CD8-positive, alpha-beta memory T cell (primary cell): ENCODE measurements around the gene RIPOR3. TPM values are rescaled to one million over a fixed set of nuclear protein-coding genes. Genes with fewer than 3 reads are reported as not detected.

ENCODE experiments used
- CTCF ChIA-PET: fragments of 350-600 bp; sonication (Branson Sonifier 250); formaldehyde crosslinking; loops from one replicate; lab custom pipeline; 2021; ENCODE audit warnings: antibody characterized with exemption; lab: Charles Lee
- POLR2A ChIA-PET: fragments of 350-600 bp; sonication (Branson Sonifier 250); formaldehyde crosslinking; loops from one replicate; lab custom pipeline; 2021; ENCODE audit warnings: antibody characterized with exemption; lab: Charles Lee
- DNase-seq, 5 donors: peaks; one replicate each; pipeline versions ENCODE4 v3.0.0 to v3.0.0-alpha.2; 2020 to 2022; ENCODE audit warnings: mixed read lengths in 1 of 5
- H3K27ac ChIP-seq: one replicate; pipeline ENCODE4 v1.7.0; 2013; ENCODE audit warnings: low read depth, mild to moderate bottlenecking, low read length, moderate library complexity
- H3K27me3 ChIP-seq: 2 replicates; pipeline ENCODE4 v1.7.0; 2013; ENCODE audit warnings: low read length, mild to moderate bottlenecking; ENCODE audit not compliant: insufficient read depth, poor library complexity, severe bottlenecking
- H3K36me3 ChIP-seq: 2 replicates; pipeline ENCODE4 v1.7.0; 2013; ENCODE audit warnings: mild to moderate bottlenecking, low read length, moderate library complexity; ENCODE audit not compliant: insufficient read depth
- H3K4me1 ChIP-seq: 2 replicates; pipeline ENCODE4 v1.7.0; 2013; ENCODE audit warnings: mild to moderate bottlenecking, low read length, moderate library complexity; ENCODE audit not compliant: insufficient read depth
- H3K4me3 ChIP-seq: 2 replicates; pipeline ENCODE4 v1.7.0; 2013; ENCODE audit warnings: mild to moderate bottlenecking, low read length
- H3K9me3 ChIP-seq: 2 replicates; pipeline ENCODE4 v1.7.0; 2013; ENCODE audit warnings: mild to moderate bottlenecking, low read length
- H3K27ac Mint-ChIP-seq, 8 donors: one replicate each; pipeline ENCODE4 v1.8.0; 2020 to 2021; ENCODE audit warnings: mixed read lengths in 8 of 8, mild to moderate bottlenecking in 6 of 8, inconsistent platforms in 3 of 8, moderate library complexity in 3 of 8
- H3K27me3 Mint-ChIP-seq, 2 donors: one replicate each; pipeline ENCODE4 v1.8.0; 2020 to 2021; ENCODE audit warnings: mixed read lengths in 2 of 2, mild to moderate bottlenecking in 1 of 2, moderate library complexity in 1 of 2
- H3K36me3 Mint-ChIP-seq, 3 donors: one replicate each; pipeline ENCODE4 v1.8.0; 2020 to 2021; ENCODE audit warnings: mixed read lengths in 3 of 3, inconsistent platforms in 1 of 3, mild to moderate bottlenecking in 1 of 3
- H3K4me1 Mint-ChIP-seq, 3 donors: one replicate each; pipeline ENCODE4 v1.8.0; 2020 to 2021; ENCODE audit warnings: mixed read lengths in 3 of 3, inconsistent platforms in 1 of 3, mild to moderate bottlenecking in 1 of 3
- H3K4me3 Mint-ChIP-seq, 7 donors: one replicate each; pipeline ENCODE4 v1.8.0; 2020 to 2021; ENCODE audit warnings: mixed read lengths in 7 of 7, mild to moderate bottlenecking in 6 of 7, moderate library complexity in 4 of 7, inconsistent platforms in 2 of 7
- H3K9me3 Mint-ChIP-seq, 5 donors: one replicate each; pipeline ENCODE4 v1.8.0; 2020 to 2022; ENCODE audit warnings: mixed read lengths in 5 of 5, mild to moderate bottlenecking in 3 of 5, moderate library complexity in 2 of 5, inconsistent platforms in 1 of 5
- polyA plus RNA-seq: library from polyadenylated mRNA; unstranded; fragments of 300-500 nt; fragmentation: Illumina TruSeq; gene quantifications from one replicate; pipeline ENCODE4 v1.2.3, GENCODE V29; 2021
- total RNA-seq, 2 experiments: library from RNA; stranded (reverse); gene quantifications; one replicate each; pipeline ENCODE4 v1.2.3, GENCODE V29; 2021

The RIPOR3 gene
- total and polyA plus RNA-seq, 3 experiments from 2014 or later = 1.8 TPM; not detected in 2

- no peaks in the 10 kb centered on the region for H3K9me3 Mint-ChIP-seq
- H3K4me3 Mint-ChIP-seq = peak overlapping the region in 1 of 7 donors; percentile 52
- Histone ChIP-seq H3K9me3 (no peaks in the 10 kb centered on the region), H3K27me3 (no peaks in the 10 kb centered on the region), H3K36me3 (no peaks in the 10 kb centered on the region), H3K27ac (no peak overlapping the region), H3K4me3 (no peak overlapping the region), H3K4me1 (peaks cover 13% of the 10 kb centered on the region)
- H3K27me3 Mint-ChIP-seq = peaks cover 4 to 7% of the 10 kb centered on the region in 2 donors
- peaks cover 9 to 16% (median 15%) of the 10 kb centered on the region in 3 donors for H3K4me1 Mint-ChIP-seq
- H3K36me3 Mint-ChIP-seq = peaks cover 0 to 7% (median 3%) of the 10 kb centered on the region in 3 donors
- ChIA-PET POLR2A (interaction anchor here (0.6 kb wide), 1 partner anchor 231 kb away, joined by 3 read pairs; the partner anchor contains the start of genes DPM1 and MOCS3), CTCF (interaction anchor here (2.5 kb wide), 1 partner anchor 21 kb away, joined by 5 read pairs; no protein-coding TSS in a partner anchor)
- peak overlapping the region in 1 of 8 donors; percentile 4 for H3K27ac Mint-ChIP-seq
- no peak for DNase-seq
These were observed 36.6 kb upstream of the RIPOR3 start for GRCh38 chr20:50727792-50728485.

- Mint-ChIP-seq H3K36me3 (peaks cover 0 to 6% (median 3%) of the 10 kb centered on the region in 3 donors), H3K9me3 (no peaks in the 10 kb centered on the region), H3K4me1 (peaks cover 2 to 9% (median 8%) of the 10 kb centered on the region in 3 donors), H3K4me3 (peak overlapping the region in 1 of 7 donors; percentile 52), H3K27me3 (peaks cover 4 to 8% of the 10 kb centered on the region in 2 donors), H3K27ac (peak overlapping the region in 1 of 8 donors; percentile 4)
- H3K9me3 ChIP-seq = no peaks in the 10 kb centered on the region
- ChIA-PET POLR2A (no interaction called here), CTCF (interaction anchor here (2.5 kb wide), 1 partner anchor 21 kb away, joined by 5 read pairs; no protein-coding TSS in a partner anchor)
- no peak for DNase-seq
- no peak overlapping the region for H3K4me3 ChIP-seq
- no peaks in the 10 kb centered on the region for H3K36me3 ChIP-seq
- no peaks in the 10 kb centered on the region for H3K27me3 ChIP-seq
- peaks cover 7% of the 10 kb centered on the region for H3K4me1 ChIP-seq
- H3K27ac ChIP-seq = no peak overlapping the region
These were observed 35.8 kb upstream of the RIPOR3 start for GRCh38 chr20:50726955-50727791.

- Histone ChIP-seq H3K4me3 (no peak overlapping the region), H3K9me3 (no peaks in the 10 kb centered on the region), H3K36me3 (no peaks in the 10 kb centered on the region), H3K27ac (peak overlapping the region; percentile 21), H3K27me3 (no peaks in the 10 kb centered on the region), H3K4me1 (peaks cover 5% of the 10 kb centered on the region)
- Mint-ChIP-seq H3K4me3 (no peak overlapping the region), H3K27me3 (peaks cover 4 to 8% of the 10 kb centered on the region in 2 donors), H3K27ac (no peak overlapping the region), H3K9me3 (no peaks in the 10 kb centered on the region), H3K4me1 (peaks cover 1 to 5% (median 5%) of the 10 kb centered on the region in 3 donors), H3K36me3 (peaks cover 0 to 3% (median 0%) of the 10 kb centered on the region in 3 donors)
- POLR2A ChIA-PET = no interaction called here
- DNase-seq = no peak
- CTCF ChIA-PET = interaction anchor here (1.4 kb wide), 1 partner anchor 24 kb away, joined by 4 read pairs; no protein-coding TSS in a partner anchor
These were observed 34.3 kb upstream of the RIPOR3 start for GRCh38 chr20:50725724-50726005.

- H3K9me3 Mint-ChIP-seq = no peaks in the 10 kb centered on the region
- peaks cover 4 to 8% of the 10 kb centered on the region in 2 donors for H3K27me3 Mint-ChIP-seq
- Histone ChIP-seq H3K36me3 (no peaks in the 10 kb centered on the region), H3K4me1 (no peaks in the 10 kb centered on the region), H3K4me3 (no peak overlapping the region), H3K27me3 (no peaks in the 10 kb centered on the region), H3K27ac (peak overlapping the region; percentile 21), H3K9me3 (no peaks in the 10 kb centered on the region)
- H3K36me3 Mint-ChIP-seq = peaks cover 0 to 3% (median 0%) of the 10 kb centered on the region in 3 donors
- H3K4me1 Mint-ChIP-seq = no peaks in the 10 kb centered on the region
- POLR2A ChIA-PET = no interaction called here
- DNase-seq = no peak
- CTCF ChIA-PET = interaction anchor here (1.4 kb wide), 1 partner anchor 24 kb away, joined by 4 read pairs; no protein-coding TSS in a partner anchor
- H3K4me3 Mint-ChIP-seq = no peak overlapping the region
- H3K27ac Mint-ChIP-seq = no peak overlapping the region
These were observed 33.7 kb upstream of the RIPOR3 start for GRCh38 chr20:50724851-50725723.

GRCh38 chr20:50724112-50724725 is 32.9 kb upstream of the RIPOR3 start:
- no peak overlapping the region for H3K27ac Mint-ChIP-seq
- H3K27me3 Mint-ChIP-seq = peaks cover 4 to 8% of the 10 kb centered on the region in 2 donors
- no peaks in the 10 kb centered on the region for H3K4me1 Mint-ChIP-seq
- DNase-seq = no peak
- CTCF ChIA-PET = interaction anchor here (1.4 kb wide), 1 partner anchor 25 kb away, joined by 4 read pairs; no protein-coding TSS in a partner anchor
- Histone ChIP-seq H3K27me3 (no peaks in the 10 kb centered on the region), H3K4me1 (no peaks in the 10 kb centered on the region), H3K27ac (no peak overlapping the region), H3K36me3 (no peaks in the 10 kb centered on the region), H3K4me3 (no peak overlapping the region), H3K9me3 (no peaks in the 10 kb centered on the region)
- H3K36me3 Mint-ChIP-seq = peaks cover 0 to 3% (median 0%) of the 10 kb centered on the region in 3 donors
- POLR2A ChIA-PET = no interaction called here
- no peaks in the 10 kb centered on the region for H3K9me3 Mint-ChIP-seq
- no peak overlapping the region for H3K4me3 Mint-ChIP-seq

GRCh38 chr20:50723672-50724071 is 32.3 kb upstream of the RIPOR3 start:
- CTCF ChIA-PET = no interaction called here
- H3K27ac Mint-ChIP-seq = no peak overlapping the region

GRCh38 chr20:50722424-50723155 is 31.2 kb upstream of the RIPOR3 start:
- POLR2A ChIA-PET = no interaction called here

More at GRCh38 chr20:50723672-50724071, 32.3 kb upstream of the RIPOR3 start:
- Mint-ChIP-seq H3K27me3 (peaks cover 4 to 8% of the 10 kb centered on the region in 2 donors), H3K36me3 (peaks cover 0 to 3% (median 0%) of the 10 kb centered on the region in 3 donors), H3K9me3 (no peaks in the 10 kb centered on the region), H3K4me1 (no peaks in the 10 kb centered on the region), H3K4me3 (no peak overlapping the region)
- H3K27me3 ChIP-seq = no peaks in the 10 kb centered on the region
- H3K27ac ChIP-seq = no peak overlapping the region
- POLR2A ChIA-PET = no interaction called here
- DNase-seq = no peak
- no peaks in the 10 kb centered on the region for H3K36me3 ChIP-seq
- H3K4me1 ChIP-seq = no peaks in the 10 kb centered on the region
- no peaks in the 10 kb centered on the region for H3K9me3 ChIP-seq
- no peak overlapping the region for H3K4me3 ChIP-seq

More at GRCh38 chr20:50722424-50723155, 31.2 kb upstream of the RIPOR3 start:
- H3K27ac Mint-ChIP-seq = no peak overlapping the region
- no peak overlapping the region for H3K27ac ChIP-seq
- DNase-seq = no peak
- H3K9me3 Mint-ChIP-seq = no peaks in the 10 kb centered on the region
- H3K4me3 Mint-ChIP-seq = no peak overlapping the region
- H3K9me3 ChIP-seq = no peaks in the 10 kb centered on the region
- peaks cover 0 to 3% (median 0%) of the 10 kb centered on the region in 3 donors for H3K36me3 Mint-ChIP-seq
- no peaks in the 10 kb centered on the region for H3K4me1 ChIP-seq
- no peaks in the 10 kb centered on the region for H3K27me3 ChIP-seq
- no peak overlapping the region for H3K4me3 ChIP-seq
- H3K4me1 Mint-ChIP-seq = no peaks in the 10 kb centered on the region
- H3K27me3 Mint-ChIP-seq = peaks cover 1 to 17% of the 10 kb centered on the region in 2 donors
- no peaks in the 10 kb centered on the region for H3K36me3 ChIP-seq
- CTCF ChIA-PET = no interaction called here
